Measurements from ENCODE around the gene MICAL2. TPM values are rescaled to one million over a fixed set of nuclear protein-coding genes. Genes with fewer than 3 reads are reported as not detected.

MICAL2 gene
- total and polyA plus RNA-seq, 2 of the 8 experiments (the other 6 are each of a cell fraction or from before 2014, with no cell fraction given): 1.3 to 4.1 TPM

- Histone ChIP-seq H3K14ac (ENCODE audit: insufficient read length) (no peak overlapping the region), H4K8ac (ENCODE audit: extremely low read depth, insufficient read depth, low read length) (no peak overlapping the region), H3K4ac (replicated peaks; ENCODE audit: insufficient read length, low read depth, low read length) (no peak overlapping the region), H3K27me3 (replicated peaks in 1 of 4; ENCODE audit: control insufficient read depth in 3 of 4, extremely low read depth in 1 of 4, insufficient read depth in 3 of 4, low read length in 3 of 4) (no peaks in the 10 kb centered on the region), H3K4me2 (ENCODE audit: insufficient read depth in 1 of 2, low read depth in 2 of 2, low read length in 2 of 2) (no peak overlapping the region), H2BK15ac (ENCODE audit: low read length) (no peak overlapping the region), H2BK20ac (ENCODE audit: low read length) (no peak overlapping the region), H3K27ac (ENCODE audit: low read depth, low read length) (no peak overlapping the region), H3K4me1 (replicated peaks in 1 of 4; ENCODE audit: control insufficient read depth in 3 of 4, insufficient read depth in 4 of 4, low read length in 3 of 4) (no peaks in the 10 kb centered on the region; a peak in 1 of 7 replicates), H2AK5ac (ENCODE audit: low read depth, low read length) (no peak overlapping the region), H3K4me3 (ENCODE audit: extremely low read depth in 1 of 4, insufficient read depth in 2 of 4, low read depth in 3 of 4, low read length in 4 of 4) (no peak overlapping the region), H2BK12ac (ENCODE audit: low read depth, low read length) (no peak overlapping the region), H3K36me3 (ENCODE audit: control insufficient read depth in 2 of 4, insufficient read depth in 4 of 4, low read length in 3 of 4) (no peaks in the 10 kb centered on the region), H2BK5ac (ENCODE audit: low read depth, low read length) (no peak overlapping the region), H2BK120ac (replicated peaks; ENCODE audit: low read depth, low read length) (no peak overlapping the region), H4K91ac (replicated peaks; ENCODE audit: insufficient read length, low read length) (no peak overlapping the region), H3K9me3 (ENCODE audit: insufficient read depth in 2 of 2, low read depth in 1 of 2, low read length in 1 of 2) (no peaks in the 10 kb centered on the region), H4K20me1 (replicated peaks in 1 of 2; ENCODE audit: control insufficient read depth in 1 of 2, insufficient read depth in 2 of 2, low read length in 2 of 2) (no peaks in the 10 kb centered on the region), H3K79me1 (ENCODE audit: low read depth, low read length) (no peaks in the 10 kb centered on the region), H3K79me2 (ENCODE audit: control insufficient read depth in 1 of 2, insufficient read depth in 2 of 2, low read length in 2 of 2) (no peaks in the 10 kb centered on the region), H4K5ac (ENCODE audit: insufficient read length, low read depth, low read length) (no peak overlapping the region), H3K9ac (replicated peaks in 1 of 4; ENCODE audit: extremely low read depth in 1 of 4, low read depth in 3 of 4, low read length in 3 of 4) (no peak overlapping the region), H3K23ac (ENCODE audit: insufficient read length) (no peak overlapping the region), H3K18ac (ENCODE audit: extremely low read depth, low read length) (no peak overlapping the region), H2AFZ (ENCODE audit: low read length) (no peak overlapping the region), H3K23me2 (ENCODE audit: low read depth, low read length) (no peaks in the 10 kb centered on the region), H3K56ac (replicated peaks; ENCODE audit: insufficient read length, low read depth, low read length) (no peak overlapping the region)
- TF ChIP-seq HDAC6 (IDR thresholded peaks at IDR 0.05; ENCODE audit: low read depth, low read length): no peak
- TF ChIP-seq CREB1 (IDR thresholded peaks at IDR 0.05): no peak
- TF ChIP-seq SRF (IDR thresholded peaks at IDR 0.05; ENCODE audit: low read depth, low read length): no peak
- no peak for TF ChIP-seq POU5F1 (IDR thresholded peaks at IDR 0.05; ENCODE audit: low read depth, low read length)
- TF ChIP-seq KDM4A (IDR thresholded peaks at IDR 0.05; ENCODE audit: low read depth, low read length, severe bottlenecking): no peak
- TF ChIP-seq CTBP2 (IDR thresholded peaks at IDR 0.05; ENCODE audit: borderline replicate concordance, insufficient read depth, insufficient read length, low read length): no peak
- no peak for TF ChIP-seq SP2 (IDR thresholded peaks at IDR 0.05; ENCODE audit: low read length)
- TF ChIP-seq SP1 (IDR thresholded peaks at IDR 0.05; ENCODE audit: low read depth, low read length): no peak
- ChIA-PET CTCF (ENCODE audit: partially characterized antibody) (interaction anchor here (0.5 to 1.0 kb wide), 3 partner anchors 52 to 263 kb away, joined by 3 to 4 read pairs (median 3); no protein-coding TSS in a partner anchor), POLR2A (ENCODE audit: partially characterized antibody) (no interaction called here)
- FAIRE-seq: no peak
- WGBS, 2 experiments (ENCODE audit: extremely low coverage in 1 of 2, insufficient coverage in 1 of 2, insufficient read length in 1 of 2, insufficient replicate concordance in 2 of 2, low coverage in 1 of 2, low lambda C conversion rate in 2 of 2, missing lambda C conversion rate in 1 of 2): 94% methylated on average over 7 of the region's 7 CpGs; no CpG with 5 or more reads in 1 of the 2 experiments
- no peak for DNase-seq (ENCODE audit: low read depth in 1 of 2, low spot score in 2 of 2)
Observed at GRCh38 chr11:12229450-12230229, 119.2 kb downstream of the MICAL2 start.

Data from H1 (cell line).